GM21528 (cell line): ENCODE results near the gene PLEK2.
"Not testable (repeated sequence)": the region's sequence is repeated elsewhere in the genome, so short reads cannot be mapped to it uniquely, and the experiment has no call there.

Experiments used
- ATAC-seq: cut with Tn5 transposase; IDR thresholded peaks from one replicate; pipeline ENCODE4 v1.9.1; 2021; ENCODE audit warnings: mild to moderate bottlenecking, moderate library complexity; ENCODE audit not compliant: unreplicated experiment, low FRiP score

Gene PLEK2

DNA sequence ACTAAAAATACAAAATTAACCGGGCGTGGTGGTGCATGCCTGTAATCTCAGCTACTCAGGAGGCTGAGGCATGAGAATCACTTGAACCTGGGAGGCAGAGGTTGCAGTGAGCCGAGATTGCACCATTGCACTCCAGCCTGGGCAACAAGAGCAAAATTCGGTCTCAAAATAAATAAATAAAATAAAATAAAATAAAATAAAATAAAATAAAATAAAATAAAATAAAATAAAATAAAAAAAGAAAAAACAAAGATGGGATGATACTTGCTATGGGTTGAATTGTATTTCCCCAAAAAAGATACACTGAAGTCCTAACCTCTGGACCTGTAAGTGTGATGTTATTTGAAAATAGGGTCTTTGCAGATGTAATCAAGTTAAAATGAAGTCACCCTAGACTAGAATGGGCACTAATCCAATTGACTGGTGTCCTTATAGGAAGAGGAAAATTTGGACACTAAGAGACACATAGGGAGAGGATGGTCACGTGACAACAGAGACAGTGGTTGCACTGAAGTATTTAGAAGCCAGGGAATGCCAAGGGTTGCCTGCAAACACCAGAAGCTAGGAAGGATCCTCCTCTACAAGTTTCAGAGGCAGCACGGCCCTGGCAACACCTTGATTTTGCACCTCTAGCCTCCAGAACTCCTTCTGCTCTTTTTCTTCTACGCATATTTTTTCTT is 3.7 kb downstream of the PLEK2 start:
- not testable (repeated sequence) for ATAC-seq

DNA sequence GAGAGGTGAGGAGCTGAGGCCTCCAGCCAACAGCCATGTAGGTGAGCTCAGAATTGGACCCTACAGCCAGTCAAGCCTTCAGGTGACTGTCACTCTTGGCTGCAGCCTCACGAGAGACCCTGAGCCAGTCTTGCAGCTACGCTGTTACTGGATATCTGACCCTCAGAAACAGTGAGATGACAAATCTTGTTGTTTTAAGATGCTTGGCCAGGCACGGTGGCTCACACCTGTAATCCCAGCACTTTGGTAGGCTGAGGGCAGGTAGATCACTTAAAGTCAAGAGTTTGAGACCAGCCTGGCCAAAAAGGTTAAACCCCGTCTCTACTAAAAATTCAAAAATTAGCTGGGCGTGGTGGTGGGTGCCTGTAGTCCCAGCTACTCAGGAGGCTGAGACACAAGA is 6.2 kb downstream of the PLEK2 start:
- ATAC-seq, result no peak

DNA sequence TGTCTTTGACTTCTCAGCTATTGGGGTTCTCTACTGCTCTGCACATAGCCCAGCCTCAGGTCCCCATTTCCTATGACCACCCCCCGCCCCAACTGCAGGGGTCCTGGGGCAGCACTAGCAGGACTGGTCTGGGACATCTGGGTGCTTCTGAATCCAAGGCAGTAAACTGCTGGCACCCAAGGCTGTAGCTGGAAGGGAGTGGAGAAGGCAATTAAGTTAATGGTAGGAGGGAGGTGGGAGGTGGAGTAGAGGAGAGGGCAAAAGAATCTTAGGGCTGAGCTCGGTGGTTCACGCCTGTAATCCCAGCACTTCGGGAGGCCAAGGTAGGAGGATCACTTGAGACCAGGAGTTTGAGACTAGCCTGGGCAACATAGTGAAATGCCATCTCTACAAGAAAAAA is 11.5 kb downstream of the PLEK2 start:
- ATAC-seq, result no peak

DNA sequence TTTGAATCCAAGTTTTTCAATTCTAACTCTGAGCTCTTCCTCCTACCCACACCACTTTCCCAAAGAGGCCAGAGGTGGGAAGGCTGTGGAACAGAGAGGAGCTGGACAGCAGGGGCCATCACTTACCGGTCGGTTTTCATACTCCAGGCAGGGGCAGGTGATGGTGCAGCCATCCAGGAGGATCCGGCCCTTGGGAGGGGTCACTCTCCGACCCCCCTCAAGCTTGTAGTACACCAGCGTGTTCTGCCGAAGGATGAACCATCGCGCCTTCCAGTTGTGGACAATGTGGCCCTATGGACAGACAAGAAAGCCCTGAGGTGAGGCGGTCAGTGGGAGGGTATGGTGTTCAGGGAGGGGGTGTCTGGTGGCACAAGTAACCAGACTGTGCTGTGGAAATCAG is 14.4 kb downstream of the PLEK2 start:
- ATAC-seq, result no peak

DNA sequence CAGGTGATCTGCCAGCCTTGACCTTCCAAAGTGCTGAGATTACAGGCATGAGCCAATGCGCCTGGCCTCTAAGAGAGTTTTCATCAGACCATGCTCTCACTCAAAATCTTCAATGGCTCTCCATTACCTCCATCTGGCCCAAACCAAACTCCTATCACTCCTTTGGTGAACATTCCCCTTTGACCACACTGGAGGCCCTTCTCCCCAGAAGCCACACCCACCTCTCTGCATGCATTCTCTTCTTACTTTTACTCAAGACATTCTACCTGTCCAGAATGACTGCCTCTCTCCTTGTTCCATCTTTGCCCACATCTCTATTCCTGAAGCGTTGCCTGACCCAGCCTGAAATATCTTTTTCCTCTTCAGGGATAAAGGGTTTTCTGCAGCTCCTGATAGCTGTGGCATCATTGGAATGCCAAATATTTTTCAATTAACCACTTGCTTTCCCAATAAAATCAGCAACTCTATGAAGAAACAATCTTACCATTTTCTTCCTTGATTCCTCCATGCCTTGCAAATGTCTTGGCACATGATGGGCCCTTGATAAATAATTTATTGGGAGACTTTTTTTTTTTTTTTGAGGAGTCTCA is 15.5 kb downstream of the PLEK2 start:
- ATAC-seq, result no peak

DNA sequence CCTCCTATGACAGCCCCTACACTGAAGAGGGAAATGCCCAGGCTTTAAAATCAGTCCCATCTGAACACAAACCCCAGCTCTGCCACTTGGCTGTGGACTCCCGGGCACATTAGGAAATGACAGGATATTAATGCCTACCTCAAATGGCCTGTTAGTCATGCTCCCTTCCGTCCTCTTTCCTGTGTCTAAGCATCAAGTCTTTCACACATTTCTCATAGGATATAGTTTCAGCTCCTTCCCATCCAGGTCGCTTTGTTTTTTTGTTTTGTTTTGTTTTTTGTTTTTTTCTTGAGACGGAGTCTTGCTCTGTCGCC is 16.1 kb downstream of the PLEK2 start:
- ATAC-seq, result no peak

DNA sequence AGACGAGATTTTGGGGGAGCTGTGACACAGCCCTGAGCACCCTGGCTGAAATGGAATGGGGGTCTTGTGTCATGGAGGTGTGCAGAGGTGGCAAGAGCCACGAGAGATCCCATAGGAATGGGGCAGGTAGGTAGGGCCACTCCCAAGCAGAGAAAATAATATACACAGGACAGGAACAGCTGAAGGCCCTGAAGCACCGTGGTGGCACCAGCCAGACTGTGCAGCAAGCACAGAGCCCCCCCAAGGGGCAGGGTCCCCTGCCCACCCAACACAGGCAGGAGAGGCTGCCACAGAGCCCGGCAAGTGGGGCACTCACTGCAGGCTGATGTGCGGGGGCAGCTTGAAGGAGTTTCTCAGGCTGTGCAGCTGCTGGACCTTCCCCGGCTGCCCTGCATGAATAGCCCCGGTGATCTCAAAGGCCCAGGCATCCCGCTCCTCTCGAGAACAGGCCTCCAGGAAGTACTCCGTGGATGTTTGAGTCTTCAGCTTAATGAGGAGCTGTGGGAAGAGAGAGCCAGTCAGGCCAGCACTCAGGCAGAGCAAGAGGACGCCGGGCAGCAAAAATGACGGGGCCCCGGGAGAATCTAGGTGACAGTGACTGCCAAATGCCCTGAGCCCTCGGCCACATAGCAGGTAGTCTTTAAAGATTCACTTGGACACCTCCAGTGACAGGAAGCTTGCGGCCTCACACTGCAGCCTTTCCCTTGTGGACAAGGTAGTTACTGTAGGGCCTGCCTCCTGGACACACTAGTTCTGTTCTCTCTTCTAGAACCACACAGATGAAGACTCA is 16.7 kb downstream of the PLEK2 start:
- ATAC-seq, result no peak

DNA sequence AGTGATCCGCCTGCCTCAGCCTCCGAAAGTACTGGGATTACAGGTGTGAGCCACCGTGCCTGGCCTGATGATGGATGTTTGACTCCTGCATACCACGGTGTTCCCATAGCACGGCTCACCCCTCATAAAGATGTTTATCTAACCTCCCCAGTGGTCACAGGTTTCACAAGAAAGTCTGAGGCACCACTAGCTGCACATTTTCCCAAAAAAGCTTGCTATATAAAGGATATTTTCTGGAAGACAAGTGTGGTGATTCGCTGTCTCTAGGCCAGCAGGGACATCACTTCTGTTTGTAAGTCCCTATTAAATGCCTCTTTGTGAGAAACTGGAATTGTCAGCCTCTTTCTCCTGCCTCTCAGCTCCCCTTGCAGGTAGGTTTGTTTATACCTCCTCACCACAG is 18.3 kb downstream of the PLEK2 start:
- ATAC-seq, result no peak

DNA sequence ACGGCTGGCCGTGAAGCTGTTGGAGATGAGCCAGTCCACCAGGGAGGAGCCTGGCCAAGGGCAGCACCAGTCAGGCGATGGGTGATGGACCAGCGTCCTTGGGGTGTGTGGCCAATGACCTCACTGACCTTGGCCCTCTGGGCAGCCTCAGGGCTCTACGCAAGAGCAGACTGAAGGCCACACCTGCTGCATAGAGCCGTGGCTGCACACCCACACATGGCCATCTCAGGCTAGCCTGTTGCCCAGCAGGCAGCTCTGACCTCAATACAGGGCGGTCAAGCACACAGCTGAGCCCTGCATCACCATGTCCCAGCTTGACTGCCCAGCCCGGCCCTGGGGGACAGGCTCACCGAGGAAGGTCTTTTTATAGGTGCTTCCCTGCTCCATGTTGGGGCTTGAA is 19.2 kb downstream of the PLEK2 start:
- no peak for ATAC-seq

DNA sequence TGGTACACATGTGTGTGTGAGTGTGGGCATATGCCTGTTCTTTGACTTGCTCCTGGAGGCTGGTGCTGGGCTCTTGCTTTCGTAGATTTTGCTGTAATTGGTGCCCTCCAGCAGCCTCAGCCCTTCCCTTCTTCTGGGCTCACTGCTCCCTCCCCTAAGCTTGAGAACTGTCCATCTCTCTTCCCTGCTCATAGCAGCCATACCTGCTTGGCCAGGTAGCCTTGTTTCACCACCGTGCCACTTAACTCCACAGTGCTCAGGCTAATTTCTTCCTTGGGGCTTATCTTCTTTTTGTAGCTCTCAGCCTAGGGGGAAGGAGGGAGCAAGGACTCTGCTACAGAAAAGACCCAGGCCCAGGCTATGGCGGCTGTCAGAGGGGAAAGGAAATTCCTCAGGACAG is 19.8 kb downstream of the PLEK2 start:
- ATAC-seq, result no peak

DNA sequence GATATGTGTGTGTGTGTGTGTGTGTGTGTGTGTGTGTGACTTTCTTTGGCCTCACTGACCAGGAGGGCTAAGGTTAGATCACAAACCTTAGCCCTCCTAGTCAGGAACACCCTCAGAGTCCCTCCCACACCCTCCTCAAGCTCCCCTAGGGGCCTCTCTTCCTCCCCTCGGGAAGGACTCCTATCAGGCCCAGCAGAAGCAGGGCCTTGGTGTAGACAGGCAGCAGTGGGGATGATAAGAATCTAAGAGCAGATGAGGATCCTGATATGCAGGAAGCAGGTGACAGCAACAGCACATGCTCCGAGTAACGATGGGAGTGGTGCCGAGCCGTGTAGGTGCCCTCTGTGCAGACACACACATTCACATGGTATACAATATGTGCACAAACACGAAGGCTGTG is 20.7 kb downstream of the PLEK2 start:
- ATAC-seq, result no peak

DNA sequence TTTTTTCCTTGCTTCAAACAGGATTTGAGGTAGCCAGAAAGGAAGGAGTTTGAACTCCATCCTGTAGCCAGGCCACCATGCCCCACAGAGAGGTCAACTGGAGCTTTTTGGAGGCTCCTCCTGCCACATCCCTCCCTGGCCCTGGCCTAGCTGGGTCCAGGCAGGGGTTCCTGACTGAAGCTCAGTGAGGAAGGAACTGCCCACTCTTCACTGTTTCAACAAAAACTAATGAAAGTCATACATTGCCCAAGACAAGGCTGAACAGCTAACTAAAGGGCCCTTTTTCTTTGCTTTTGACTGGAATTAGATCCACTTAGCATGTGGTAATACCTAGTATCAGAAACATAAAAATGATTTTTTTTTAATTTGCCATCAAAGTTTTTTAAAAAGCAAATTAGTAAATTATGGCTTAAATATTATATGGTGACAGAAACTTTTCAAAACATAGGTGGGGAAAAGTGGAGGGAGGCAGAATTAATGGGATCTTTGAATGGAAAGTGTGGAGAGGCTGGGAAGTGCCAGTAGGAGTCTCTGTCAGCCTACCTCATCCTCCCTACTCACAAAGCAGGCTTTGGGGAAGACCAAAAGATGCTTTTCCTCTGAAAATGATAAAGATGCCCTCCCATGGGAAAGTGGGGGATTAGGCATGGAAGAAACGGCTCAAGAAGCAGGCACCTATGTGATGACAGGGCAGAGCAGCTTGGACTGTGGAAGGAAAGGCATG is 22.0 kb downstream of the PLEK2 start:
- ATAC-seq, result no peak

DNA sequence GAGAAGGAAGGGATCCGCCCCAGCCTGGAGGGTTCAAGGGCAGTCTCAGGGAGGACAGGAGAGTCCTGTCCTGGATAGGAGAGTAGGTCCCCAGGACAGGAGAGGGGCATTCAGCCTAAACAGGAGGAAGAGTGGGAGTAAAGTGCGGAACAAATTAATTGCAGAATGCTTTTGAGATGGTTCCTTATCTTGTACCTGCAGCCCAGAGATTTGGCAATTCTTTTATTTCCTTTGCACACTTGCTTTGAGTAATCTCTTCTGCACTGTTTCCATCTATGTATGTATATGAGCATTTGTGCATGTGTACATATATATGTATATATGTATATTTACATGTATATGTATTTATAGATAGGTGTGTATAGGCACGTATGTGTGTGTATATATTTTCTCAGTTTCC is 22.7 kb downstream of the PLEK2 start:
- ATAC-seq, result no peak

DNA sequence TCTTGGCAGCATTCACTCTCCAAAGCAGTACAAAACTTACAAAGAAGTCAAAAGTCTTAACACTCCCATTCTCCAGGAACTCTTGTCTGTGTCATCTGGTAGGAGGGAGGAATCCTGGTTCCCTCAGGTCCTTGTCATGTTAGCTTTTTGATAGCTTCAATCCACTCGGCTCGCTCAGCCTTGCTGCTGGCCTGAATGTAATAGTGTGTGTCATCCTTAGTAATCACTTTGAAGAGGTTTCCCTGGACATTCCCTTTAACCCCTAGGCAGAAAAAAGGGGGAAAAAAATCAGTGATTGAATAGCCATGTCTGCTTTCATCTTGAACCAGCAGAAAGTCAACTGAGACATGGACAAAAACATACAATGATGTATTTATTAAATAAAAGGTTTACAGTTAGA is 24.8 kb downstream of the PLEK2 start:
- no peak for ATAC-seq

DNA sequence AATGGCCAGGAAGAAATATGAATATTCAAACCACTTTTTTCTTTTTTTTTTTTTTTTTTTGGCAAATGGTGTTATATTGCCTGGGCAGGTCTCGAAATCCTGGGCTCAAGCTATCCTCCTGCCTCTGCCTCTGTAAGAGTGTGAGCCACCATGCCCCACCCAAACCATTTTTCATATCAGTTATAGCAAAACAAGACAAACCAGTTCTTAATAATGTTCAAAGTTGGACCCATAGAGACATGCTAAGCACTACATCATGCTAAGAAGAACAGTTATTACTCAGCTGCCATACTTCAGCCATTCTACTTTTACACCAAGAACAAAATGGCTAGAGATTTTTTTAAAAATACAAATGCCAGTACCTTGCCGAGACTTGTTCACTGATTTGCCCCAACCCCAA is 26.3 kb downstream of the PLEK2 start:
- no peak for ATAC-seq

DNA sequence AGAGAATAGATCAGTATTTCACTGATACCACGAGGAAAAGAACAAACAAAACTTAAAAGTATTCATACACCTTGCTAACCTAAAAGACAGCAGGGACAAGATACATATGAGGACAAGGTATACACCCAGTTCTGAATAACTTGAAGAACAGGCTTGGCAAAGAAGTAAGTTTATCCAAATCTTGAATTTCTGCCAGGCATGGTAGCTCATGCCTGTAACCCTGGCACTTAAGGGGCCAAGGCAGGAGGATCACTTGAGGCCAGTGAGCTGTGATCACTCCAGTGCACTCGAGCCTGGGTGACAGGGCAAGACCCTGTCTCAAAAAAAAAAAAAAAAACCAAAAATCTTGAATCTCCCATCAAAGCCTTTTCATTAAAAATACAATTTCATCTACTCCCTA is 26.8 kb downstream of the PLEK2 start:
- no peak for ATAC-seq

DNA sequence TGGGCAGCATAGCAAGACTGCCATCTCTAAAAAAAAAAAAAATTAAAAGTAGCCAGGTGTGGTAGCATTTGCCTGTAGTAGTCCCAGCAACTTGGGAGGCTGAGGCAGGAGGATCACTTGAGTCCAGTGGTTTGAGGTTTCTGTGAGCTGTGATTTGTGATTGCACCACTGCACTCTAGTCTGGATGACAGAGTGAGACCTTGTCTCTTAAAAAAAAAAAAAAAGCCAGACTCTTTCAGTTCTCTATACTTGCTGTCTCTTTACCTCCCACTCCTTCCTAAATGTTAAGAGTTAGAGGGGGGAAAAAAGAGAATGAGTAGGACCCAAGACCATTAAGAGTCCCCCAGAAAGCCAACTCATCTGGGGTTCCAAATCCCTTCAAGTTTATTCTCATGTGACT is 34.0 kb downstream of the PLEK2 start:
- no peak for ATAC-seq

DNA sequence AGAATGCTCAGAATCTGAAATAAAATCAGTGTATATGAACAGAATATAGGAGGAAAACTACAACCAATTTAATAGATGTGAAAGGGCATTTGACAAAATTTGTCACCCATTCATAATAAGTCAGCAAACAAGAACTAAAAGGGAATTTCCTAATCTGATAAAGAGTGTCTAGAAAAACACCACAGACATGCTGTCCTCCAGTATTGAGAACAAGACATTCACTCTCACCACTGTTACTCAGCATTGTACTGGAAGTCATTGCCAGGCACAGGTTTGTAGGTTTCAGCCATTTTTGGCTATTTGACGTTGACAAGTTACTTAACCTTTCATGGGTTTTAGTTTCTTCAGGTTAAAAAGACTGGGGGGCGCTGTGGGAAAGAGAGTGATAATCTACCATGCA is 38.6 kb downstream of the PLEK2 start:
- no peak for ATAC-seq

DNA sequence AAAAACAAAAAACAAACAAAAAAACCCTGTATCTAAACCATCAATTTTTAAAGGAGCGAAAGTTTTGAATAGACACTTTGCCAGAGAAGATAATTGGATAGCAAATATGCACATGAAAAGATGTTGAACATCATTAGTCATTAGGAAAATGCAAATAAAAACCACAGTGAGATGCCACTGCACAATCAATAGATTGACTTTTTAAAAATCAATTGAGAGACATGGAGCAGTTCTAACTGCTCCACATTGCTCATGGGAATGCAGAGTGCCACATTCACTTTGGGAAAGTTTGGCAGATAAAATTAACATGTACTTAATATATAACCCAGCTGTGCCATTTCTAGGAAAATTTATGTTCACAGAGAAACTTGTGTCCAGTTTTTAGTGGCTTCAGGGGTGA is 39.1 kb downstream of the PLEK2 start:
- no peak for ATAC-seq

DNA sequence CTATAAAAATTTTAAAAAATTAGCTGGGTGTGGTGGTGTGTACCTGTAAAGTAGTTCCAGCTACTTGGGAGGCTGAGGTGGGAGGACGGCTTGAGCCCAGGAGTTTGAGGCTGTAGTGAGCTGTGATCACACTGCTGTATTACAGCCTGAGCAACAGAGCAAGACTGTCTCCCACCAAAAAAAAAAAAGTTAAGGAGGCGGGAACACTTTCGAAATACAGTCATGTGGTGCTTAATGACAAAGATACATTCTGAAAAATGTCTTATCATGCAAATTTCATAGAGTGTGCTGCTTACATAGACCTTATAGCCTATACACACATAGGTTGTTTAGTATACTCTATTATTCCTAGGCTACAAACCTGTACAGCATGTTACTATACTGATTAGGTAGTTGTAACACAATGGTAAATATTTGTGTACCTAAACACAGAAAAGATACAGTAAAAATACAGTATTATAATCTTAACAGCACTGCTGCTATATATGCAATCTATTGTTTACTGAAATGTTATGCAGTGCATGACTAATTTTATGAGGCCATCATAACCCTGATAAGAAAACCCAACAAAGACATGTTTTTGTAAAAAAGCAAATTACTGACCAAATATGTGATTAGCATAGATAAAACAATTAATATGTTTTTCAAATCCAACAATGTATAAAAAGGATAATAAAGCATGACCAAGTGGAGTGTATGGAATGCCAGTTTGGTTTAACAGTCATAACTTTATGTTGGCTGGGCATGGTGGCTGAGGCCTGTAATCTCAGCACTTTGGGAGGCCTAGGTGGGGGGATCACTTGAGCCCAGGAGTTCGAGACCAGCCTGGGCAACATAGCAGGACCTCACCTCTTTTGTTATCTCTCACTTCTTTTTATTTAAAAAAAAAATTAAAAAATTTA is 40.5 kb downstream of the PLEK2 start:
- ATAC-seq, result no peak
